GM21825 (cell line): ENCODE results near the gene NEDD8.

ENCODE experiments used
- ATAC-seq: cut with Tn5 transposase; IDR thresholded peaks from one replicate; pipeline ENCODE4 v1.9.1; 2021; ENCODE audit warnings: mild to moderate bottlenecking, moderate library complexity; ENCODE audit not compliant: unreplicated experiment

The NEDD8 gene

GRCh38 chr14:24232121-24232644, at the start of gene NEDD8:
Gene NEDD8, minus strand, starts transcription at chr14:24232367. Its CDS starts 100 bp downstream, at chr14:24232267.
- ATAC-seq = peak; percentile 71

GRCh38 chr14:24281636-24282035, 49.5 kb upstream of the NEDD8 start:
- ATAC-seq = no peak

- no peak for ATAC-seq
Observed at GRCh38 chr14:24280797-24281460, 48.8 kb upstream of the NEDD8 start.

- ATAC-seq = peak; percentile 66
Observed at GRCh38 chr14:24279301-24280186, 47.4 kb upstream of the NEDD8 start.

GRCh38 chr14:24278424-24278823, 46.3 kb upstream of the NEDD8 start:
- no peak for ATAC-seq

GRCh38 chr14:24277606-24278321, 45.6 kb upstream of the NEDD8 start:
- no peak for ATAC-seq

GRCh38 chr14:24277071-24277470, 44.9 kb upstream of the NEDD8 start:
- ATAC-seq = no peak

GRCh38 chr14:24274101-24274543, 42.0 kb upstream of the NEDD8 start:
- ATAC-seq = peak; percentile 40

GRCh38 chr14:24273422-24273998, 41.3 kb upstream of the NEDD8 start:
- ATAC-seq = no peak

- no peak for ATAC-seq
Observed at GRCh38 chr14:24272467-24272866, 40.3 kb upstream of the NEDD8 start.

- no peak for ATAC-seq
Observed at GRCh38 chr14:24271834-24272263, 39.7 kb upstream of the NEDD8 start.

- ATAC-seq = peak; percentile 81
Observed at GRCh38 chr14:24271134-24271833, 39.1 kb upstream of the NEDD8 start, which contains the start of gene RABGGTA. Gene RABGGTA, minus strand, starts transcription at chr14:24271597. Its CDS starts 482 bp downstream, at chr14:24271115.

- ATAC-seq = no peak
Observed at GRCh38 chr14:24270537-24271133, 38.5 kb upstream of the NEDD8 start.

GRCh38 chr14:24269910-24270536, 37.9 kb upstream of the NEDD8 start:
- no peak for ATAC-seq

GRCh38 chr14:24269368-24269767, 37.2 kb upstream of the NEDD8 start:
- ATAC-seq = no peak

- ATAC-seq = no peak
Observed at GRCh38 chr14:24268225-24268624, 36.1 kb upstream of the NEDD8 start.

GRCh38 chr14:24267516-24267915, 35.3 kb upstream of the NEDD8 start:
- no peak for ATAC-seq

- no peak for ATAC-seq
Observed at GRCh38 chr14:24266344-24267244, 34.4 kb upstream of the NEDD8 start.
